SK-N-SH (cell line): ENCODE data around the gene SCNN1G. TPM values are rescaled to one million over a fixed set of nuclear protein-coding genes. Genes with fewer than 3 reads are reported as not detected.
A peak's percentile ranks its signal among the peaks of the same experiment; 100 is the strongest.

Source experiments
- CTCF ChIA-PET: fragments of 300-600, 350-600 bp; formaldehyde crosslinking; extraction: SDS; loops from one replicate; lab custom pipeline; 2021; lab: Yijun Ruan, JAX
- POLR2A ChIA-PET: fragments of 350-600 bp; sonication (Branson Sonifier 250); formaldehyde crosslinking; extraction: SDS; loops from one replicate; lab custom pipeline; 2020; ENCODE audit warnings: antibody characterized with exemption, inconsistent platforms; lab: Yijun Ruan, JAX
- DNase-seq: peaks from one replicate; pipeline ENCODE4 v3.0.0; 2012
- H2AFZ ChIP-seq: fragments of 200-600 bp; sonication (generic); 2 replicates; pipeline ENCODE4 v1.8.1; 2016; ENCODE audit warnings: antibody characterized with exemption, mild to moderate bottlenecking, low read depth
- H3F3A ChIP-seq: fragments of 200-600 bp; sonication (generic); replicated peaks from 2 replicates; pipeline ENCODE3; 2016; ENCODE audit warnings: antibody characterized with exemption, mild to moderate bottlenecking; ENCODE audit not compliant: insufficient read depth
- H3K27ac ChIP-seq, 2 experiments: fragments of 200-500 bp in 1 of 2; fragments of 200-600 bp in 1 of 2; sonication (Bioruptor generic) in 1 of 2; sonication (generic), shearing (Covaris generic) in 1 of 2; 2 replicates each; pipeline versions ENCODE4 v1.5.1 to v1.6.1; 2014 to 2016; ENCODE audit warnings: low read depth in 2 of 2, inconsistent platforms in 1 of 2, low read length in 1 of 2, mild to moderate bottlenecking in 1 of 2, mixed read lengths in 1 of 2
- H3K27me3 ChIP-seq: fragments of 200-600 bp; sonication (generic), shearing (Covaris generic); 2 replicates; pipeline ENCODE4 v1.6.1; 2016; ENCODE audit warnings: mixed run types; ENCODE audit not compliant: insufficient read depth
- H3K36me3 ChIP-seq, 2 experiments: fragments of 200-500 bp in 1 of 2; fragments of 200-600 bp in 1 of 2; sonication (Bioruptor generic) in 1 of 2; sonication (generic) in 1 of 2; replicated peaks in 1 of 2; 2 replicates each; pipeline versions ENCODE3 to v1.5.1; 2014 to 2016; ENCODE audit warnings: low read length in 1 of 2, mild to moderate bottlenecking in 1 of 2; ENCODE audit not compliant: insufficient read depth in 2 of 2, control insufficient read depth in 1 of 2
- H3K4me1 ChIP-seq, 2 experiments: fragments of 200-500 bp in 1 of 2; fragments of 200-600 bp in 1 of 2; sonication (Bioruptor generic) in 1 of 2; sonication (generic), shearing (Covaris generic) in 1 of 2; 2 replicates each; pipeline versions ENCODE4 v1.5.1 to v1.6.1; 2014 to 2016; ENCODE audit warnings: low read depth in 1 of 2, low read length in 1 of 2, mixed run types in 1 of 2; ENCODE audit not compliant: insufficient read depth in 2 of 2, control insufficient read depth in 1 of 2
- H3K4me2 ChIP-seq: fragments of 200-600 bp; sonication (generic), shearing (Covaris generic); 2 replicates; pipeline ENCODE4 v1.6.1; 2017; ENCODE audit warnings: mixed run types
- H3K4me3 ChIP-seq, 2 experiments: fragments of 200-500 bp in 1 of 2; fragments of 200-600 bp in 1 of 2; sonication (Bioruptor generic) in 1 of 2; sonication (generic), shearing (Covaris generic) in 1 of 2; 2 replicates each; pipeline versions ENCODE4 v1.5.1 to v1.8.1; 2014 to 2016; ENCODE audit warnings: low read depth in 2 of 2, inconsistent platforms in 1 of 2, low read length in 1 of 2, mild to moderate bottlenecking in 1 of 2, mixed read lengths in 1 of 2, moderate library complexity in 1 of 2
- H3K79me2 ChIP-seq: fragments of 200-600 bp; sonication (generic); 2 replicates; pipeline ENCODE4 v1.8.1; 2017; ENCODE audit warnings: mild to moderate bottlenecking; ENCODE audit not compliant: insufficient read depth
- H3K9ac ChIP-seq: fragments of 200-600 bp; sonication (generic); 2 replicates; pipeline ENCODE4 v1.6.1; 2017; ENCODE audit warnings: mixed run types
- H3K9me2 ChIP-seq: fragments of 200-600 bp; sonication (generic); 2 replicates; pipeline ENCODE4 v1.6.1; 2017; ENCODE audit warnings: mixed run types
- H3K9me3 ChIP-seq: fragments of 200-600 bp; sonication (generic); 2 replicates; pipeline ENCODE4 v1.6.1; 2017; ENCODE audit warnings: mixed run types, mild to moderate bottlenecking, moderate library complexity
- H4K20me1 ChIP-seq: fragments of 200-600 bp; sonication (generic); 2 replicates; pipeline ENCODE4 v1.6.1; 2017; ENCODE audit warnings: mild to moderate bottlenecking, mixed run types; ENCODE audit not compliant: insufficient read depth
- CHD2 ChIP-seq: fragments of 150-350 bp; IDR thresholded peaks from 2 replicates; pipeline ENCODE4 v1.6.1; 2018; ENCODE audit warnings: low read length; ENCODE audit not compliant: partially characterized antibody
- ELF1 ChIP-seq: IDR thresholded peaks from 2 replicates; pipeline ENCODE4 v1.4.0; 2012
- EZH2phosphoT487 ChIP-seq: fragments of 200-600 bp; sonication (generic); IDR thresholded peaks from 2 replicates; pipeline ENCODE4 v1.6.1; 2017; ENCODE audit warnings: low read depth, mixed run types, mild to moderate bottlenecking, antibody characterized with exemption, moderate library complexity, borderline replicate concordance
- FOSL2 ChIP-seq: IDR thresholded peaks from 2 replicates; pipeline ENCODE4 v1.4.0; 2012; ENCODE audit warnings: low read depth, mild to moderate bottlenecking, moderate library complexity, borderline replicate concordance
- FOXJ3 ChIP-seq: sonication (generic); formaldehyde crosslinking; IDR thresholded peaks from 2 replicates; pipeline ENCODE4 v1.5.1; 2020; ENCODE audit warnings: mild to moderate bottlenecking, missing genetic modification reagents
- GATA2 ChIP-seq: sonication (generic); formaldehyde crosslinking; IDR thresholded peaks from 2 replicates; pipeline ENCODE4 v1.5.0; 2020; ENCODE audit warnings: mild to moderate bottlenecking, missing genetic modification reagents
- JUND ChIP-seq: IDR thresholded peaks from 2 replicates; pipeline ENCODE4 v1.4.0; 2012
- MEF2A ChIP-seq: IDR thresholded peaks from 2 replicates; pipeline ENCODE4 v1.4.0; 2012; ENCODE audit warnings: low read depth, borderline replicate concordance
- MXI1 ChIP-seq: IDR thresholded peaks from 2 replicates; pipeline ENCODE4 v1.6.1; 2012; ENCODE audit warnings: mild to moderate bottlenecking, low read depth, low read length, improper control_type of control experiment
- NFIC ChIP-seq: IDR thresholded peaks from 2 replicates; pipeline ENCODE4 v1.4.0; 2012; ENCODE audit warnings: borderline replicate concordance
- NRF1 ChIP-seq: IDR thresholded peaks from 2 replicates; pipeline ENCODE4 v1.6.1; 2012; ENCODE audit warnings: low read depth, mild to moderate bottlenecking, low read length
- POLR2AphosphoS5 ChIP-seq: IDR thresholded peaks from 2 replicates; pipeline ENCODE4 v1.6.1; 2012; ENCODE audit warnings: low read depth, low read length
- RAD21 ChIP-seq: IDR thresholded peaks from 2 replicates; pipeline ENCODE4 v1.6.1; 2012; ENCODE audit warnings: mild to moderate bottlenecking, low read length
- RFX5 ChIP-seq: IDR thresholded peaks from 2 replicates; pipeline ENCODE4 v1.6.1; 2012; ENCODE audit warnings: mild to moderate bottlenecking, improper control_type of control experiment, low read length
- RXRA ChIP-seq: IDR thresholded peaks from 2 replicates; pipeline ENCODE4 v1.4.0; 2012; ENCODE audit warnings: low read depth, mild to moderate bottlenecking, borderline replicate concordance
- SIN3A ChIP-seq: IDR thresholded peaks from 2 replicates; pipeline ENCODE4 v1.6.1; 2012; ENCODE audit warnings: low read depth, mild to moderate bottlenecking, low read length, moderate library complexity, borderline replicate concordance
- SMC3 ChIP-seq: IDR thresholded peaks from 2 replicates; pipeline ENCODE4 v1.6.1; 2012; ENCODE audit warnings: low read depth, low read length, improper control_type of control experiment
- TAF1 ChIP-seq: IDR thresholded peaks from 2 replicates; pipeline ENCODE4 v1.6.1; 2012; ENCODE audit warnings: low read depth, mild to moderate bottlenecking, low read length, moderate library complexity, borderline replicate concordance
- TCF12 ChIP-seq: IDR thresholded peaks from 2 replicates; pipeline ENCODE4 v1.4.0; 2012
- YY1 ChIP-seq: IDR thresholded peaks from 2 replicates; pipeline ENCODE4 v1.4.0; 2012; ENCODE audit warnings: low read depth, mild to moderate bottlenecking
- WGBS: methylation state at CpG from one replicate; pipeline ENCODE4 v1.1.6; 2017; ENCODE audit warnings: low lambda C conversion rate; 5-methylcytosine and 5-hydroxymethylcytosine counted together
- polyA plus RNA-seq, 3 experiments: library from polyadenylated mRNA; depleted of rRNA; stranded (reverse); fragments of >200 nt; gene quantifications; 2 replicates each; pipeline ENCODE4 v1.2.3, GENCODE V29; 2012
- TF ChIP-seq, protein P1 (sequence below): fragments of 150-350 bp; IDR thresholded peaks from 2 replicates; pipeline ENCODE4 v1.6.1; 2016; ENCODE audit warnings: mild to moderate bottlenecking, low read depth, low read length
- TF ChIP-seq, protein P2 (sequence below): fragments of 150-350 bp; IDR thresholded peaks from 2 replicates; pipeline ENCODE4 v1.6.1; 2017; ENCODE audit warnings: antibody characterized with exemption, low read length, low read depth, borderline replicate concordance
- TF ChIP-seq, protein P3 (sequence below): IDR thresholded peaks from 2 replicates; pipeline ENCODE4 v1.4.0; 2012; ENCODE audit warnings: low read depth, borderline replicate concordance
- TF ChIP-seq, protein P4 (sequence below): IDR thresholded peaks from 2 replicates; pipeline ENCODE4 v1.4.0; 2012; ENCODE audit warnings: low read depth, borderline replicate concordance
- TF ChIP-seq, protein P5 (sequence below): fragments of 200-600 bp; sonication (generic); IDR thresholded peaks from 2 replicates; pipeline ENCODE4 v1.6.1; 2017; ENCODE audit warnings: antibody characterized with exemption, mild to moderate bottlenecking, moderate library complexity

The SCNN1G gene
- polyA plus RNA-seq, 1 of the 3 experiments (the other 2 are of a cell fraction): not detected

DNA sequence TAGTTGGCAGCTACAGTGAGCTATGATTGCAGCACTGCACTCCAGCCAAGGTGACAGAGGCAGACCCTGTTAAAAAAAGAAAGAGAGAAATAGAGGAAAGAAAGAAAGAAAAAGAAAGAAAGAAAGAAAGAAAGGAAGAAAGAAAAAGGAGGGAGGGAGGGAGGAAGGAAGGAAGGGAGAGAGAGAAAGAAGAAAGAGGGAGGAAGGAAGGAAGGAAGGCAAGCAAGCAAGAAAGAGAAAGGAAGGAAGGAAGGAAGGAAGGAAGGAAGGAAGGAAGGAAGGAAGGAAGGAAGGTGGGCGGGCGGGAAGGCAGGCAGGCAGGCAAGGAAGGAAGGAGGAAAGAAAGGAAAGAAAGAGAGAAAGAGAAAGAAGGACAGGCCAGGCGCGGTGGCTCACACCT is 1.0 kb upstream of the SCNN1G start (continued):
- TF ChIP-seq, protein P1, sequence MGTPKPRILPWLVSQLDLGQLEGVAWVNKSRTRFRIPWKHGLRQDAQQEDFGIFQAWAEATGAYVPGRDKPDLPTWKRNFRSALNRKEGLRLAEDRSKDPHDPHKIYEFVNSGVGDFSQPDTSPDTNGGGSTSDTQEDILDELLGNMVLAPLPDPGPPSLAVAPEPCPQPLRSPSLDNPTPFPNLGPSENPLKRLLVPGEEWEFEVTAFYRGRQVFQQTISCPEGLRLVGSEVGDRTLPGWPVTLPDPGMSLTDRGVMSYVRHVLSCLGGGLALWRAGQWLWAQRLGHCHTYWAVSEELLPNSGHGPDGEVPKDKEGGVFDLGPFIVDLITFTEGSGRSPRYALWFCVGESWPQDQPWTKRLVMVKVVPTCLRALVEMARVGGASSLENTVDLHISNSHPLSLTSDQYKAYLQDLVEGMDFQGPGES: no peak
- TF ChIP-seq POLR2AphosphoS5 (no peak), JUND (no peak)

DNA sequence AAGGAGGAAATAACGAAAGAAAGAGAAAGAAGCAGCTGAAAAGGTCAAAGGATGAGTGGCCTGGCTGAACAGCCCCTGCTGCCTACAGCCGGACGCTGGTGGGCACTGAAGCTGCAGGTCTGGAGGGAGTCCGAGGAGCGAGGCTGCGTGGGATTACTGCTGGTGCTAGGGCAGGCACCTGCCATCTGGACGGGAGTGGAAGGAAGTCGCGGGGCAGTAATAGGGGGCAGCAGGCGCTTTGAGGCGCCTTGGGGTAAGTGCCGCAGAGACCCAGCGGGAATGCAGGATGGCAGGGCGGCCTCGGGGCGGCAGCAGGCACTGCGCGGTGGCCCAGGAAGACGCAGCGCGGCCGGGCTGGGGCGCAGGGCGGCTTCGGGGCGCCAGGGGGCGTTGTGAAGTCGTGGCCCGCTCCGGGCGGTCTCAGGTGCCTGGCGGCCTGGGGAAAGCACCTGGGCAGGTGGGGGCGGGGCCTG is 303 bp upstream of the SCNN1G start:
- H3F3A ChIP-seq: no peaks in the 10 kb centered on the region
- DNase-seq: peak; percentile 95
- no peak overlapping the region for H3K27ac ChIP-seq
- H3K4me3 ChIP-seq: peak overlapping the region; percentile 40 to 48
- no peaks in the 10 kb centered on the region for H4K20me1 ChIP-seq
- CTCF ChIA-PET: interaction anchor here (0.6 to 9.7 kb wide), 49 partner anchors 10 to 857 kb away, joined by 3 to 290 read pairs (median 4); partner anchors contain the start of gene USP31
- no peak overlapping the region for H3K9ac ChIP-seq
- no peaks in the 10 kb centered on the region for H3K36me3 ChIP-seq
- H2AFZ ChIP-seq: 0 out of 2 replicates have a peak overlapping the region, but pooled peaks have one; percentile 46
- no peaks in the 10 kb centered on the region for H3K9me3 ChIP-seq
- H3K79me2 ChIP-seq: no peaks in the 10 kb centered on the region
- 17% methylated on average over 10 of the region's 33 CpGs for WGBS
- peak overlapping the region; percentile 72 for H3K4me2 ChIP-seq
- H3K9me2 ChIP-seq: no peaks in the 10 kb centered on the region
- H3K4me1 ChIP-seq: peaks cover 0 to 15% of the 10 kb centered on the region in 2 experiments; a peak in 1 of 4 replicates
- POLR2A ChIA-PET: no interaction called here
- peaks cover 36% of the 10 kb centered on the region for H3K27me3 ChIP-seq
- TF ChIP-seq NFIC (no peak), YY1 (no peak), MXI1 (no peak), TAF1 (no peak), FOXJ3 (no peak), RAD21 (peak; percentile 79), POLR2AphosphoS5 (no peak), SIN3A (no peak), ELF1 (no peak), NRF1 (peak; percentile 14; the same call in 1 of the 2 replicates), SMC3 (peak; percentile 90), TCF12 (no peak), RXRA (no peak), JUND (no peak), GATA2 (CRISPR knock-in tag) (no peak), MEF2A (no peak), CHD2 (no peak), EZH2phosphoT487 (no peak), FOSL2 (no peak), RFX5 (no peak)
- TF ChIP-seq, protein P2, sequence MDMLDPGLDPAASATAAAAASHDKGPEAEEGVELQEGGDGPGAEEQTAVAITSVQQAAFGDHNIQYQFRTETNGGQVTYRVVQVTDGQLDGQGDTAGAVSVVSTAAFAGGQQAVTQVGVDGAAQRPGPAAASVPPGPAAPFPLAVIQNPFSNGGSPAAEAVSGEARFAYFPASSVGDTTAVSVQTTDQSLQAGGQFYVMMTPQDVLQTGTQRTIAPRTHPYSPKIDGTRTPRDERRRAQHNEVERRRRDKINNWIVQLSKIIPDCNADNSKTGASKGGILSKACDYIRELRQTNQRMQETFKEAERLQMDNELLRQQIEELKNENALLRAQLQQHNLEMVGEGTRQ: no peak
- TF ChIP-seq, protein P3, sequence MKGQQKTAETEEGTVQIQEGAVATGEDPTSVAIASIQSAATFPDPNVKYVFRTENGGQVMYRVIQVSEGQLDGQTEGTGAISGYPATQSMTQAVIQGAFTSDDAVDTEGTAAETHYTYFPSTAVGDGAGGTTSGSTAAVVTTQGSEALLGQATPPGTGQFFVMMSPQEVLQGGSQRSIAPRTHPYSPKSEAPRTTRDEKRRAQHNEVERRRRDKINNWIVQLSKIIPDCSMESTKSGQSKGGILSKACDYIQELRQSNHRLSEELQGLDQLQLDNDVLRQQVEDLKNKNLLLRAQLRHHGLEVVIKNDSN: no peak
- TF ChIP-seq, protein P1: no peak
- TF ChIP-seq, protein P4, sequence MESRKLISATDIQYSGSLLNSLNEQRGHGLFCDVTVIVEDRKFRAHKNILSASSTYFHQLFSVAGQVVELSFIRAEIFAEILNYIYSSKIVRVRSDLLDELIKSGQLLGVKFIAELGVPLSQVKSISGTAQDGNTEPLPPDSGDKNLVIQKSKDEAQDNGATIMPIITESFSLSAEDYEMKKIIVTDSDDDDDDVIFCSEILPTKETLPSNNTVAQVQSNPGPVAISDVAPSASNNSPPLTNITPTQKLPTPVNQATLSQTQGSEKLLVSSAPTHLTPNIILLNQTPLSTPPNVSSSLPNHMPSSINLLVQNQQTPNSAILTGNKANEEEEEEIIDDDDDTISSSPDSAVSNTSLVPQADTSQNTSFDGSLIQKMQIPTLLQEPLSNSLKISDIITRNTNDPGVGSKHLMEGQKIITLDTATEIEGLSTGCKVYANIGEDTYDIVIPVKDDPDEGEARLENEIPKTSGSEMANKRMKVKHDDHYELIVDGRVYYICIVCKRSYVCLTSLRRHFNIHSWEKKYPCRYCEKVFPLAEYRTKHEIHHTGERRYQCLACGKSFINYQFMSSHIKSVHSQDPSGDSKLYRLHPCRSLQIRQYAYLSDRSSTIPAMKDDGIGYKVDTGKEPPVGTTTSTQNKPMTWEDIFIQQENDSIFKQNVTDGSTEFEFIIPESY: no peak
- TF ChIP-seq, protein P5, sequence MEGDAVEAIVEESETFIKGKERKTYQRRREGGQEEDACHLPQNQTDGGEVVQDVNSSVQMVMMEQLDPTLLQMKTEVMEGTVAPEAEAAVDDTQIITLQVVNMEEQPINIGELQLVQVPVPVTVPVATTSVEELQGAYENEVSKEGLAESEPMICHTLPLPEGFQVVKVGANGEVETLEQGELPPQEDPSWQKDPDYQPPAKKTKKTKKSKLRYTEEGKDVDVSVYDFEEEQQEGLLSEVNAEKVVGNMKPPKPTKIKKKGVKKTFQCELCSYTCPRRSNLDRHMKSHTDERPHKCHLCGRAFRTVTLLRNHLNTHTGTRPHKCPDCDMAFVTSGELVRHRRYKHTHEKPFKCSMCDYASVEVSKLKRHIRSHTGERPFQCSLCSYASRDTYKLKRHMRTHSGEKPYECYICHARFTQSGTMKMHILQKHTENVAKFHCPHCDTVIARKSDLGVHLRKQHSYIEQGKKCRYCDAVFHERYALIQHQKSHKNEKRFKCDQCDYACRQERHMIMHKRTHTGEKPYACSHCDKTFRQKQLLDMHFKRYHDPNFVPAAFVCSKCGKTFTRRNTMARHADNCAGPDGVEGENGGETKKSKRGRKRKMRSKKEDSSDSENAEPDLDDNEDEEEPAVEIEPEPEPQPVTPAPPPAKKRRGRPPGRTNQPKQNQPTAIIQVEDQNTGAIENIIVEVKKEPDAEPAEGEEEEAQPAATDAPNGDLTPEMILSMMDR: peak; percentile 71
